Measurements from ENCODE around the gene UBE2L3. TPM values are rescaled to one million over a fixed set of nuclear protein-coding genes. Genes with fewer than 3 reads are reported as not detected.

Gene UBE2L3
- polyA plus RNA-seq, 1 of the 3 experiments (the other 2 are of a cell fraction), result 41.2 TPM

DNA sequence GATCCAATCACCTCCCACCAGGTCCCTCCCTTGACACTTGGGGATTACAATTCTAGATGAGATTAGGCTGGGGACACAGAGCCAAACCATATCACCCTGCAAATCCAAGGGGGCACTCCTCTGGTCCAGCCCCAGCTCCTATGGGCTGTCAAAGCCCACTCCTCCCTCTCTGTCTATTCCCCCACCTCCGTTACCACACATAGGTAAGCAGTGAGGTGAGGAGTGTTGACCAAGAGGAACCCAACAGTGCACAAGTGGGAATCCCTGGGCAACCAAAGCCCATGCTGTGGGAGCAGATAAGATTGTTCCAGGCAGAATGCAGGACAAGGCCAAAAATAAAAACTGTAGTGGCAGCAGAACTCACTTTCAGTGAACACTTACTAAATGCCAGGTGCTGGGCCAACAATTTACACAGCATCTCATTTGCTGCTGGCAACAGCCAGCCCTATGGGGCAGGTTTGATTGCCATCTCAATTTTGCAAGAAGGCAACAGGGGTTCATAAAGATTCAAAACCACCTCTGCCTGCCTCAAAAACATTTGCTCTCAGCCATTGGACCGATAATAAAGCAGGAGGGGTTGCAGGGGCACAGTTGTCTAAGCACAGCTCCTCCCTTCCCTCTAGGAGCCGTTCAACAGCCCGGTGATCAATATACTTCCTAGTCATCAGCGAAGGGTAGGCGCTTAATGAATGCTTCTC, 83.5 kb downstream of the UBE2L3 start:
- Histone ChIP-seq H3K4me3 (ENCODE audit: low read depth in 2 of 2, low read length in 1 of 2) (peak overlapping the region; percentile 71 to 95), H3K27me3 (ENCODE audit: insufficient read depth) (no peaks in the 10 kb centered on the region), H3K9ac (peak overlapping the region; percentile 83), H3K79me2 (ENCODE audit: insufficient read depth) (peaks cover 15% of the 10 kb centered on the region), H3K9me3 (no peaks in the 10 kb centered on the region), H3K36me3 (replicated peaks in 1 of 2; ENCODE audit: control insufficient read depth in 1 of 2, insufficient read depth in 2 of 2, low read length in 1 of 2) (peaks cover 0 to 8% of the 10 kb centered on the region in 2 experiments), H3F3A (replicated peaks; ENCODE audit: insufficient read depth) (peaks cover 2% of the 10 kb centered on the region), H3K9me2 (no peaks in the 10 kb centered on the region), H4K20me1 (ENCODE audit: insufficient read depth) (no peaks in the 10 kb centered on the region), H3K4me1 (ENCODE audit: control insufficient read depth in 1 of 2, insufficient read depth in 2 of 2, low read depth in 1 of 2, low read length in 1 of 2) (peaks cover 8 to 20% of the 10 kb centered on the region in 2 experiments; a peak in 2 of 4 replicates), H3K4me2 (peak overlapping the region; percentile 100), H2AFZ (ENCODE audit: low read depth) (peak overlapping the region; percentile 98), H3K27ac (ENCODE audit: low read depth in 2 of 2, low read length in 1 of 2) (peak overlapping the region; percentile 63 to 67)
- CTCF ChIA-PET, result interaction anchor here (0.9 to 3.8 kb wide), 2 partner anchors 8 to 22 kb away, joined by 4 to 23 read pairs; partner anchors contain the start of gene SDF2L1
- 35% methylated on average over 6 of the region's 6 CpGs for WGBS (ENCODE audit: low lambda C conversion rate)
- no peak for TF ChIP-seq IRF3 (IDR thresholded peaks at IDR 0.05; ENCODE audit: low read depth, low read length)
- no peak for TF ChIP-seq POLR2AphosphoS5 (IDR thresholded peaks at IDR 0.05; ENCODE audit: low read depth, low read length)
- TF ChIP-seq, protein P1, sequence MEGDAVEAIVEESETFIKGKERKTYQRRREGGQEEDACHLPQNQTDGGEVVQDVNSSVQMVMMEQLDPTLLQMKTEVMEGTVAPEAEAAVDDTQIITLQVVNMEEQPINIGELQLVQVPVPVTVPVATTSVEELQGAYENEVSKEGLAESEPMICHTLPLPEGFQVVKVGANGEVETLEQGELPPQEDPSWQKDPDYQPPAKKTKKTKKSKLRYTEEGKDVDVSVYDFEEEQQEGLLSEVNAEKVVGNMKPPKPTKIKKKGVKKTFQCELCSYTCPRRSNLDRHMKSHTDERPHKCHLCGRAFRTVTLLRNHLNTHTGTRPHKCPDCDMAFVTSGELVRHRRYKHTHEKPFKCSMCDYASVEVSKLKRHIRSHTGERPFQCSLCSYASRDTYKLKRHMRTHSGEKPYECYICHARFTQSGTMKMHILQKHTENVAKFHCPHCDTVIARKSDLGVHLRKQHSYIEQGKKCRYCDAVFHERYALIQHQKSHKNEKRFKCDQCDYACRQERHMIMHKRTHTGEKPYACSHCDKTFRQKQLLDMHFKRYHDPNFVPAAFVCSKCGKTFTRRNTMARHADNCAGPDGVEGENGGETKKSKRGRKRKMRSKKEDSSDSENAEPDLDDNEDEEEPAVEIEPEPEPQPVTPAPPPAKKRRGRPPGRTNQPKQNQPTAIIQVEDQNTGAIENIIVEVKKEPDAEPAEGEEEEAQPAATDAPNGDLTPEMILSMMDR (IDR thresholded peaks at IDR 0.05), result no peak
- no peak for DNase-seq
- POLR2A ChIA-PET, result interaction anchor here (1.5 kb wide), 2 partner anchors 9 to 15 kb away, joined by 6 read pairs; partner anchors contain the start of genes PPIL2 and SDF2L1

DNA sequence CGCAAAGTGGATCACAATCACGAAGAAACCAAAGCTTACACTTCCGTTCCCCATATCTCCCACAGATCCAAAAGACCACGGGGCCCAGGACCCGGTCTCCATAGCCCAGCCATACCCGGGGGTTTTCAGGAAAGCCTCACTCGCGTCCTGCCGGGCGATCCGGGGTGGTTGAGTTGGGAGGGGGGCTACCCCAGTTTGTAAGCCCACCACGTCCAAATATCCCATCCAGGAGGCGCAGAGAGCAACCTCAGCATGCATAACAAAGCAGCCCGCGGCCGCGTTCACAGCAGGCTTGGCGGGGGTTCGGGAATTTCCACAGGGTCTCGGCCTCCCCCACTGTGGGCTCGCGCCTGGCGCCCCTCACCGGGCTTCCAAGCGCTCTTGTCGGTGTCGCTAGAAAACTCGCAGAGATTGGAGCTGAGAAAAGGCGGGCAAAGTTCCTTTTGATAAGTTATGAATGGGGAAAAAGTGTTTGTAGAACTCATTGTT, 84.1 kb downstream of the UBE2L3 start:
- Histone ChIP-seq H3K36me3 (replicated peaks in 1 of 2; ENCODE audit: control insufficient read depth in 1 of 2, insufficient read depth in 2 of 2, low read length in 1 of 2) (peaks cover 0 to 8% of the 10 kb centered on the region in 2 experiments), H3K4me2 (peak overlapping the region; percentile 100), H3K79me2 (ENCODE audit: insufficient read depth) (peaks cover 15% of the 10 kb centered on the region), H3K9me3 (no peaks in the 10 kb centered on the region), H2AFZ (ENCODE audit: low read depth) (peak overlapping the region; percentile 98), H3K4me1 (ENCODE audit: control insufficient read depth in 1 of 2, insufficient read depth in 2 of 2, low read depth in 1 of 2, low read length in 1 of 2) (peaks cover 8 to 16% of the 10 kb centered on the region in 2 experiments; a peak in 2 of 4 replicates), H3K27ac (ENCODE audit: low read depth in 2 of 2, low read length in 1 of 2) (peak overlapping the region; percentile 63 to 67), H4K20me1 (ENCODE audit: insufficient read depth) (no peaks in the 10 kb centered on the region), H3K9me2 (no peaks in the 10 kb centered on the region), H3F3A (replicated peaks; ENCODE audit: insufficient read depth) (peaks cover 8% of the 10 kb centered on the region), H3K4me3 (ENCODE audit: low read depth in 2 of 2, low read length in 1 of 2) (peak overlapping the region; percentile 71 to 95), H3K9ac (peak overlapping the region; percentile 83), H3K27me3 (ENCODE audit: insufficient read depth) (no peaks in the 10 kb centered on the region)
- peak; percentile 71 for DNase-seq
- no peak for TF ChIP-seq MEF2A (IDR thresholded peaks at IDR 0.05; ENCODE audit: borderline replicate concordance, low read depth)
- TF ChIP-seq MAX (IDR thresholded peaks at IDR 0.05; ENCODE audit: low read depth), result no peak
- no peak for TF ChIP-seq TAF1 (IDR thresholded peaks at IDR 0.05; ENCODE audit: borderline replicate concordance, low read depth, low read length)
- TF ChIP-seq TCF12 (IDR thresholded peaks at IDR 0.05), result no peak
- TF ChIP-seq, protein P2, sequence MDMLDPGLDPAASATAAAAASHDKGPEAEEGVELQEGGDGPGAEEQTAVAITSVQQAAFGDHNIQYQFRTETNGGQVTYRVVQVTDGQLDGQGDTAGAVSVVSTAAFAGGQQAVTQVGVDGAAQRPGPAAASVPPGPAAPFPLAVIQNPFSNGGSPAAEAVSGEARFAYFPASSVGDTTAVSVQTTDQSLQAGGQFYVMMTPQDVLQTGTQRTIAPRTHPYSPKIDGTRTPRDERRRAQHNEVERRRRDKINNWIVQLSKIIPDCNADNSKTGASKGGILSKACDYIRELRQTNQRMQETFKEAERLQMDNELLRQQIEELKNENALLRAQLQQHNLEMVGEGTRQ (IDR thresholded peaks at IDR 0.05; ENCODE audit: borderline replicate concordance, low read depth, low read length), result no peak
- no peak for TF ChIP-seq POLR2AphosphoS5 (IDR thresholded peaks at IDR 0.05; ENCODE audit: low read depth, low read length)
- no peak for TF ChIP-seq GABPA (IDR thresholded peaks at IDR 0.05; ENCODE audit: low read depth)
- TF ChIP-seq ZBTB33 (IDR thresholded peaks at IDR 0.05; ENCODE audit: borderline replicate concordance, low read depth), result no peak
- no peak for TF ChIP-seq MXI1 (IDR thresholded peaks at IDR 0.05; ENCODE audit: low read depth, low read length)
- ChIA-PET CTCF (interaction anchor here (0.9 to 3.8 kb wide), 2 partner anchors 9 to 22 kb away, joined by 4 to 23 read pairs; partner anchors contain the start of gene SDF2L1), POLR2A (interaction anchor here (1.5 kb wide), 2 partner anchors 9 to 14 kb away, joined by 6 read pairs; partner anchors contain the start of genes PPIL2 and SDF2L1)
- 1% methylated on average over 23 of the region's 29 CpGs for WGBS (ENCODE audit: low lambda C conversion rate)
